Measurements from ENCODE around the gene ASXL1.
"Not testable (repeated sequence)": the region's sequence is repeated elsewhere in the genome, so short reads cannot be mapped to it uniquely, and the experiment has no call there.

ASXL1 gene

GRCh38 chr20:32319100-32319499 lies 39.0 kb upstream of the ASXL1 start:
- no peak for DNase-seq (ENCODE audit: low spot score)
- ChIA-PET POLR2A (ENCODE audit: low non-redundant PET) (no interaction called here), CTCF (no interaction called here)
- TF ChIP-seq CTCF (conservative IDR thresholded peaks at IDR 0.05; ENCODE audit: low read depth), result no peak
- no peak overlapping the region for H3K27ac ChIP-seq

GRCh38 chr20:32320305-32320704 lies 37.8 kb upstream of the ASXL1 start:
- no peak overlapping the region for H3K27ac ChIP-seq
- TF ChIP-seq CTCF (conservative IDR thresholded peaks at IDR 0.05; ENCODE audit: low read depth), result no peak
- ChIA-PET CTCF (interaction anchor here (0.5 kb wide), 1 partner anchor 86 kb away, joined by 4 read pairs; no protein-coding TSS in a partner anchor), POLR2A (ENCODE audit: low non-redundant PET) (no interaction called here)
- no peak for DNase-seq (ENCODE audit: low spot score)

- no peak overlapping the region for H3K27ac ChIP-seq
- no peak for TF ChIP-seq CTCF (conservative IDR thresholded peaks at IDR 0.05; ENCODE audit: low read depth)
- DNase-seq (ENCODE audit: low spot score), result no peak
- ChIA-PET POLR2A (ENCODE audit: low non-redundant PET) (no interaction called here), CTCF (interaction anchor here (0.6 to 0.7 kb wide), 2 partner anchors 174 to 1048 kb away, joined by 3 read pairs; no protein-coding TSS in a partner anchor)
Observed at GRCh38 chr20:32321390-32321789, 36.7 kb upstream of the ASXL1 start.

GRCh38 chr20:32322260-32322659 lies 35.9 kb upstream of the ASXL1 start:
- POLR2A ChIA-PET (ENCODE audit: low non-redundant PET); H3K27ac ChIP-seq; CTCF ChIA-PET; DNase-seq (ENCODE audit: low spot score): not testable (repeated sequence)

- DNase-seq (ENCODE audit: low spot score); POLR2A ChIA-PET (ENCODE audit: low non-redundant PET); H3K27ac ChIP-seq: not testable (repeated sequence)
- CTCF ChIA-PET, result interaction anchor here (0.6 to 0.7 kb wide), 3 partner anchors 27 to 1720 kb away, joined by 3 to 5 read pairs (median 3); no protein-coding TSS in a partner anchor
Observed at GRCh38 chr20:32323761-32324160, 34.4 kb upstream of the ASXL1 start.

GRCh38 chr20:32325706-32326503 lies 32.2 kb upstream of the ASXL1 start:
- H3K27ac ChIP-seq, result no peak overlapping the region
- TF ChIP-seq CTCF (conservative IDR thresholded peaks at IDR 0.05; ENCODE audit: low read depth), result no peak
- ChIA-PET POLR2A (ENCODE audit: low non-redundant PET) (interaction anchor here (0.6 kb wide), 1 partner anchor 142 kb away, joined by 4 read pairs; no protein-coding TSS in a partner anchor), CTCF (interaction anchor here (0.7 to 1.0 kb wide), 2 partner anchors 48 to 95 kb away, joined by 3 read pairs; no protein-coding TSS in a partner anchor)
- peak; percentile 51 for DNase-seq (ENCODE audit: low spot score)

- ChIA-PET CTCF (interaction anchor here (0.6 to 1.3 kb wide), 3 partner anchors 11 to 132 kb away, joined by 3 to 6 read pairs (median 4); no protein-coding TSS in a partner anchor), POLR2A (ENCODE audit: low non-redundant PET) (no interaction called here)
- no peak for DNase-seq (ENCODE audit: low spot score)
- no peak overlapping the region for H3K27ac ChIP-seq
- no peak for TF ChIP-seq CTCF (conservative IDR thresholded peaks at IDR 0.05; ENCODE audit: low read depth)
Observed at GRCh38 chr20:32326504-32326845, 31.7 kb upstream of the ASXL1 start.
